Measurements from ENCODE around the gene BLVRB. TPM values are rescaled to one million over a fixed set of nuclear protein-coding genes. Genes with fewer than 3 reads are reported as not detected.

The BLVRB gene
- total RNA-seq (1 to 10 TPM; 4.3 to 5.2 TPM), total RNA-seq (0.98 to 23.8 (median 6.4) reads per million in 172 experiments)
- polyA plus RNA-seq (2013, experiment 1 of 2), result 24.6 TPM
- 16.6 TPM for polyA plus RNA-seq (2013, experiment 2 of 2)

DNA sequence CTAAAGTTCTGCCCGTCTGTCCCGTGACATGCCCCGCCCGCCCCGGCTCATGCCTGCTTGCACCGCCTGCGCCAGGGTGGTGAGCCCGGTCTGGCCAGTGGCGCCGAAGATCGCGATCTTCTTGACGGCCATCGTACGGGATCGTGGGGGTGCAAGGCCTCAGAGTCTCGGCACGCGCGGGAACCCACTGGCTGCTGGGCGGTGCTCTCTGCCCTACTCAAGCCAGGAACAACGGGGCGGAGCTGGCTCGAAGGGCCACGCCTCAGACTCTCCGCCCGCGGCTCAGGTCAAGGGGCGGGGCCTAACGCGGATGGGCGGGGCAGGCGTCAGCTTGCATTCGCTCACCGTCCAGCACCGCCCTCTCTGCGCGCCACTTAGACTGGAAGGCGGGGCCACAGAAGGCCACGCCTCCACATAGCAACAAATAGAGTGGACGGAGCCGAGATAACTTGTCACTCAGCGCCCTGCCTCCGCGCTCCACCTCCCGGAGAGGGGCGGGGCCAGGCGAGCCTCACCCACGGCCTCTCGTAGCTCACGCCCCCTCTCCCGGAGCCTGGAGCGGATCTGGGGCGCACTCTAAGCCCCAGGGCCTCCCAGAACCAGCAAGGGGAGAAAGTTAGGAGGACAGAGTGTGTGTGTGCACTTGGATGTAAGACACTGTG, at the start of gene BLVRB:
Gene BLVRB (minus strand): TSS at position 189 of the 662 bp plus-strand sequence. CDS start 57 bp downstream, at position 132.
- Histone ChIP-seq H3K27ac (ENCODE audit: low read depth in 1 of 2, low read length in 2 of 2) (peak within 1 kb of the TSS; percentile 13 to 62), H3K27me3 (ENCODE audit: control insufficient read depth in 1 of 2, insufficient read depth in 2 of 2, low read length in 2 of 2) (peaks cover 0 to 16% of the 10 kb centered on the region in 2 experiments), H3K4me3 (ENCODE audit: low read length) (peak within 1 kb of the TSS; percentile 81), H3K4me1 (ENCODE audit: insufficient read depth, low read length) (peaks cover 35% of the 10 kb centered on the region), H3K9me3 (ENCODE audit: control insufficient read depth in 1 of 2, insufficient read depth in 1 of 2, low read length in 2 of 2) (no peaks in the 10 kb centered on the region), H3K36me3 (ENCODE audit: insufficient read depth, low read length) (no peaks in the 10 kb centered on the region)
- H3K36me3 Mint-ChIP-seq (ENCODE audit: low read depth), result no peaks in the 10 kb centered on the region
- POLR2A ChIA-PET, result interaction anchor here (0.5 to 3.3 kb wide), 17 partner anchors 22 to 1462 kb away, joined by 3 to 42 read pairs (median 3); partner anchors contain the start of genes ACTMAP, C19orf47, EGLN2 and PLD3
- peaks cover 30% of the 10 kb centered on the region for H3K4me1 Mint-ChIP-seq (ENCODE audit: low read depth)
- intact Hi-C loops (cut with DNase I, micrococcal nuclease), result loop anchor here (1.0 to 10.0 kb wide), 11 partner anchors 21 to 797 kb away; partner anchors contain the start of genes LTBP4 (in 2 of the 2), SERTAD3 (in 2 of the 2), ACTMAP (in 1 of the 2) and C19orf47 (in 1 of the 2)
- peak within 1 kb of the TSS; percentile 87 for H3K27ac Mint-ChIP-seq
- peak; percentile 81 for ATAC-seq (ENCODE audit: poor library complexity)
- CTCF ChIA-PET, result interaction anchor here (0.5 to 3.2 kb wide), 10 partner anchors 13 to 974 kb away, joined by 3 to 20 read pairs (median 5); partner anchors contain the start of genes DMAC2 and SERTAD1
- H3K27me3 Mint-ChIP-seq, result peaks cover 25% of the 10 kb centered on the region
- peak; percentile 98 to 100 (median 100) for DNase-seq
- peak within 1 kb of the TSS; percentile 93 for H3K4me3 Mint-ChIP-seq
- H3K9me3 Mint-ChIP-seq, result no peaks in the 10 kb centered on the region
- TF ChIP-seq, protein P1, sequence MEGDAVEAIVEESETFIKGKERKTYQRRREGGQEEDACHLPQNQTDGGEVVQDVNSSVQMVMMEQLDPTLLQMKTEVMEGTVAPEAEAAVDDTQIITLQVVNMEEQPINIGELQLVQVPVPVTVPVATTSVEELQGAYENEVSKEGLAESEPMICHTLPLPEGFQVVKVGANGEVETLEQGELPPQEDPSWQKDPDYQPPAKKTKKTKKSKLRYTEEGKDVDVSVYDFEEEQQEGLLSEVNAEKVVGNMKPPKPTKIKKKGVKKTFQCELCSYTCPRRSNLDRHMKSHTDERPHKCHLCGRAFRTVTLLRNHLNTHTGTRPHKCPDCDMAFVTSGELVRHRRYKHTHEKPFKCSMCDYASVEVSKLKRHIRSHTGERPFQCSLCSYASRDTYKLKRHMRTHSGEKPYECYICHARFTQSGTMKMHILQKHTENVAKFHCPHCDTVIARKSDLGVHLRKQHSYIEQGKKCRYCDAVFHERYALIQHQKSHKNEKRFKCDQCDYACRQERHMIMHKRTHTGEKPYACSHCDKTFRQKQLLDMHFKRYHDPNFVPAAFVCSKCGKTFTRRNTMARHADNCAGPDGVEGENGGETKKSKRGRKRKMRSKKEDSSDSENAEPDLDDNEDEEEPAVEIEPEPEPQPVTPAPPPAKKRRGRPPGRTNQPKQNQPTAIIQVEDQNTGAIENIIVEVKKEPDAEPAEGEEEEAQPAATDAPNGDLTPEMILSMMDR (IDR thresholded peaks at IDR 0.05), result no peak

DNA sequence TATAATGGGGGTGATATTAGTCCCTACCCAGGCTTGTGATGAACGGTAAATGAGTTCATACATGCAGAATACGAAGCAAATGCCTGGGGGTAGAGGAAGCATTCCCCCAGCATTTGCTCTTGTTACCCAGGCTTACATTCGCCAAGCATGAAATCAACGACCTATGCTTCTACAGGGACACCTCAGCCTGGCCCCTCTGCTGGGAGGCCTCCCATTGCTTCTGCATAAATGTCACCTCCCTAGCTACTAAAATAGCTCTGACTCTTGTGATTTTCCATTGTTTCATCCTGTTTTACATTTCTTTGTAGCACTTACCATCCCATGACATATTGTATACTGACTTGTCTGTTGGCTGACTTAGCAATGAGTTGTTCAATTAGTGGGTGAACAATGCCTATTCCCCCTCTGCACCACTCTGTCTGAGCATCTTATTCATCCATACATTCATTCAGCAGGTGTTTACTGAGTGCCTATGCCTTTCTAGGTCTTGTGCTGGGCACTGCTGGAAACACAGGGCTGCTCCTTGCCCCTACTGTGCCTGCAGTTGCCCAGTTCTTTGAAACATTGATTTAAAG, 48.3 kb upstream of the BLVRB start:
- peaks cover 59% of the 10 kb centered on the region for H3K27me3 Mint-ChIP-seq
- H3K9me3 ChIP-seq (ENCODE audit: control insufficient read depth in 1 of 2, insufficient read depth in 1 of 2, low read length in 2 of 2), result no peaks in the 10 kb centered on the region
- no peaks in the 10 kb centered on the region for H3K9me3 Mint-ChIP-seq
- H3K27ac ChIP-seq (ENCODE audit: low read depth in 1 of 2, low read length in 2 of 2), result no peak overlapping the region
- H3K4me1 Mint-ChIP-seq (ENCODE audit: low read depth), result peaks cover 5% of the 10 kb centered on the region
- no peaks in the 10 kb centered on the region for H3K36me3 ChIP-seq (ENCODE audit: insufficient read depth, low read length)
- DNase-seq (no peak), ATAC-seq (ENCODE audit: poor library complexity) (no peak)
- no peak overlapping the region for H3K27ac Mint-ChIP-seq
- no peaks in the 10 kb centered on the region for H3K36me3 Mint-ChIP-seq (ENCODE audit: low read depth)
- H3K4me3 ChIP-seq (ENCODE audit: low read length), result no peak overlapping the region
- CTCF ChIA-PET, result no interaction called here
- TF ChIP-seq, protein P1 (IDR thresholded peaks at IDR 0.05), result no peak
- H3K4me1 ChIP-seq (ENCODE audit: insufficient read depth, low read length), result peaks cover 4% of the 10 kb centered on the region
- no peak overlapping the region for H3K4me3 Mint-ChIP-seq
- POLR2A ChIA-PET, result no interaction called here
- peaks cover 34% of the 10 kb centered on the region in 2 experiments for H3K27me3 ChIP-seq (ENCODE audit: control insufficient read depth in 1 of 2, insufficient read depth in 2 of 2, low read length in 2 of 2)
- intact Hi-C loops (cut with DNase I, micrococcal nuclease), result no loop called here

DNA sequence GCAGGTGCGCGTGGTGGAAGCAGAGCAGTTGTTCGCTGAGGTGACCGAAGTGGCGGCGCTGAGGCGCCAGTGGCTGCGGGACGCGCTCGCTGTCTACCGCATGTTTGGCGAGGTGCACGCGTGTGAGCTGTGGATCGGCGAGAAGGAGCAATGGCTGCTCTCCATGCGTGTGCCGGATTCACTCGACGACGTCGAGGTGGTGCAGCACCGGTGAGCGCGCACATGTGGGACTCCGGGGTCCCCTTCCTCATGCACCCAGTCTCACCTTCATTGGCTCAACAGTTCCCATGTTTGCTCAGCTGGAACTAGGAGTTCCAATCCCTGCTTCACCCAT, 47.8 kb upstream of the BLVRB start:
- TF ChIP-seq, protein P1 (IDR thresholded peaks at IDR 0.05), result no peak
- Histone ChIP-seq H3K9me3 (ENCODE audit: control insufficient read depth in 1 of 2, insufficient read depth in 1 of 2, low read length in 2 of 2) (no peaks in the 10 kb centered on the region), H3K27ac (ENCODE audit: low read depth in 1 of 2, low read length in 2 of 2) (no peak overlapping the region), H3K4me3 (ENCODE audit: low read length) (no peak overlapping the region), H3K36me3 (ENCODE audit: insufficient read depth, low read length) (no peaks in the 10 kb centered on the region), H3K27me3 (ENCODE audit: control insufficient read depth in 1 of 2, insufficient read depth in 2 of 2, low read length in 2 of 2) (peaks cover 34% of the 10 kb centered on the region in 2 experiments), H3K4me1 (ENCODE audit: insufficient read depth, low read length) (peaks cover 4% of the 10 kb centered on the region)
- Mint-ChIP-seq H3K36me3 (ENCODE audit: low read depth) (no peaks in the 10 kb centered on the region), H3K27ac (no peak overlapping the region), H3K9me3 (no peaks in the 10 kb centered on the region), H3K27me3 (peaks cover 64% of the 10 kb centered on the region), H3K4me1 (ENCODE audit: low read depth) (peaks cover 5% of the 10 kb centered on the region), H3K4me3 (no peak overlapping the region)
- POLR2A ChIA-PET, result no interaction called here
- CTCF ChIA-PET, result interaction anchor here (0.6 kb wide), 1 partner anchor 514 kb away, joined by 3 read pairs; no protein-coding TSS in a partner anchor
- DNase-seq (no peak), ATAC-seq (ENCODE audit: poor library complexity) (no peak)
- intact Hi-C loops (cut with DNase I, micrococcal nuclease), result no loop called here

Data from CD4-positive, alpha-beta T cell (primary cell).